ENCODE results near the gene TOM1.

TOM1 gene

GRCh38 chr22:35329114-35329847 lies 29.6 kb downstream of the TOM1 start:
- Histone ChIP-seq H3K4me3 (ENCODE audit: low read length) (no peak overlapping the region), H3K4me1 (ENCODE audit: control insufficient read depth, insufficient read depth, low read length) (peaks cover 5% of the 10 kb centered on the region), H3K9me3 (ENCODE audit: control insufficient read depth, low read length) (no peaks in the 10 kb centered on the region), H3K9ac (ENCODE audit: low read length) (no peak overlapping the region), H3K36me3 (ENCODE audit: control insufficient read depth, insufficient read depth, low read length) (peaks cover 7% of the 10 kb centered on the region), H3K27me3 (ENCODE audit: control insufficient read depth, insufficient read depth, low read length) (no peaks in the 10 kb centered on the region)

DNA sequence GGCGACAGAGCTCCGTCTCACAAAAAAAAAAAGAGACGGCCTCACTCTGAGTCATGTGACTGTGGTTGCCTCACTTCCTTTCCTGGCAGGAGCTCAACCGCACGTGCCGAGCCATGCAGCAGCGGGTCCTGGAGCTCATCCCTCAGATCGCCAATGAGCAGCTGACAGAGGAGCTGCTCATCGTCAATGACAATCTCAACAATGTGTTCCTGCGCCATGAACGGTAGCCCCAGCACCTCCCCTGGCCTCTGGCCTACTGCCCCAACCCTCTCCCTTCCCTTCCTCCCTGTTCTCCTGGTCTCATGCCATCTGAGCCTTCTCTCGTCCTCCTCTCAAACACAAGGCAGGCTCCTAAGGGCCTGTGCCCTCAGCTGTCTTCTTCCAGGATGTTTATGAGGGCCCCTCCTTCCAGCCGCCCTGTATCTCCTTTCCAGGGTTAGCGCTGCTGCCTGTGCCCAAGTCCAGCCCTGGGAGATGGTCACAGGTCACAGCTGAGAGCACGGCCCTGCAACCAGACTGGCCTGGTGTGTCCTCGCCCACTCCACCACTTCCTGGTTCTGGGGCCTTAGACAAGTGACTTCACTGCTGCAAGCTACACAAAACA lies 30.7 kb downstream of the TOM1 start:
- Histone ChIP-seq H3K4me3 (ENCODE audit: low read length) (no peak overlapping the region), H3K36me3 (ENCODE audit: control insufficient read depth, insufficient read depth, low read length) (peaks cover 13% of the 10 kb centered on the region), H3K27me3 (ENCODE audit: control insufficient read depth, insufficient read depth, low read length) (no peaks in the 10 kb centered on the region), H3K9me3 (ENCODE audit: control insufficient read depth, low read length) (no peaks in the 10 kb centered on the region), H3K9ac (ENCODE audit: low read length) (no peak overlapping the region), H3K4me1 (ENCODE audit: control insufficient read depth, insufficient read depth, low read length) (peaks cover 5% of the 10 kb centered on the region)

DNA sequence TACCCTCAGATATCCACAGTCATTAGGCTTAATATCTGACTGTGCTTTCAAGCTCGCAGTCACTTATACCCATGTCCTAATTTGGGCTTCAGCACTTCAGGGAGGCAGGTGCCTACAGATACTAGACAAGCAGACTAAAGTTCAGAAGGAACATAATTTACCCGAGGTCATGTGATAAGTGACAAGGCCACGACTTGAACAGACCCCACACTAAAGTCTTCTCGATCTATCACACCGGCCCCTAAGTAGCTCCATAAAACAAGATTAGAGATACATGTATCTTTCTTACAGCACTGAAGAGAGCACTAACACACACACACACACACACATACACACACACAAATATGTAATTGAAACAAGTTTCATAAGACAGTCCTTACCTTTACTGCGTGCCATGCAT lies 32.6 kb downstream of the TOM1 start:
- Histone ChIP-seq H3K4me3 (ENCODE audit: low read length) (no peak overlapping the region), H3K36me3 (ENCODE audit: control insufficient read depth, insufficient read depth, low read length) (peaks cover 10% of the 10 kb centered on the region), H3K27me3 (ENCODE audit: control insufficient read depth, insufficient read depth, low read length) (no peaks in the 10 kb centered on the region), H3K9me3 (ENCODE audit: control insufficient read depth, low read length) (no peaks in the 10 kb centered on the region), H3K9ac (ENCODE audit: low read length) (no peak overlapping the region), H3K4me1 (ENCODE audit: control insufficient read depth, insufficient read depth, low read length) (peaks cover 5% of the 10 kb centered on the region)

DNA sequence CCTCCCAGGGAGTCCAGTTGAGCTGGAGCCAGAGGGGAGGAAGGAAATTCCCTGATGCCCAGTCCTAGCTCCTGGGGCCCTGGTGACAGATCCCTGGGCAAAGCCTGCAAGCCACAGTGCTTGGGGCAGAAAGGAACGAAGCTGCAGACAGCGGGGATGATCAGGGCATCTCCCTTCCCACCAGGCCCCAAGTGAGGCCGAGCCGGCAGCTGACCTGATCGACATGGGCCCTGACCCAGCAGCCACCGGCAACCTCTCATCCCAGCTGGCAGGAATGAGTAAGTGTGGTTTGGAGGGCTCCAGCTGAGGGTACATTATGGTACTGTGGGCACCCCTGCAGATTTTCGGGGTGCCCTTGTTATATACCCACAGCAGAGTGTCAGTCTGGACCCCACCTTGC lies 33.5 kb downstream of the TOM1 start:
- H3K9ac ChIP-seq (ENCODE audit: low read length), result no peak overlapping the region
- H3K4me3 ChIP-seq (ENCODE audit: low read length), result no peak overlapping the region
- H3K4me1 ChIP-seq (ENCODE audit: control insufficient read depth, insufficient read depth, low read length), result peaks cover 5% of the 10 kb centered on the region
- H3K27me3 ChIP-seq (ENCODE audit: control insufficient read depth, insufficient read depth, low read length), result no peaks in the 10 kb centered on the region
- peaks cover 7% of the 10 kb centered on the region for H3K36me3 ChIP-seq (ENCODE audit: control insufficient read depth, insufficient read depth, low read length)
- H3K9me3 ChIP-seq (ENCODE audit: control insufficient read depth, low read length), result no peaks in the 10 kb centered on the region

DNA sequence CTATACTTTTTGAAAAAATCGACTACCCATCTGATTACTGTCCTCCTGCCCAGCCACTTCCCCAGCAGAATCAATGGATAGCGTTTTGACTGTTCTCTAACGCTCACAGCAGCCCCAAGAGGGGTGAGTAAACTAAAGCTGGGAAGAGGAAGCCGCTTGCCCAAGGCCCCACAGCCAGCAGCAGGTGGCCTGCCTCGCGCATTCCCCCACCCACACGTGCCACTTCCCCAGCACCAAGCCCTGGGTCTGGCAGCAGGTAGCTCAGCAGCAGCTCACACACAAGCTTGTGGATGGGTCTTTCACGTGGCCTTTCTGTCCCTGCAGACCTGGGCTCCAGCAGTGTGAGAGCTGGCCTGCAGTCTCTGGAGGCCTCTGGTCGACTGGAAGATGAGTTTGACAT lies 34.3 kb downstream of the TOM1 start:
- peaks cover 7% of the 10 kb centered on the region for H3K36me3 ChIP-seq (ENCODE audit: control insufficient read depth, insufficient read depth, low read length)
- H3K9me3 ChIP-seq (ENCODE audit: control insufficient read depth, low read length), result no peaks in the 10 kb centered on the region
- H3K4me1 ChIP-seq (ENCODE audit: control insufficient read depth, insufficient read depth, low read length), result peaks cover 5% of the 10 kb centered on the region
- H3K27me3 ChIP-seq (ENCODE audit: control insufficient read depth, insufficient read depth, low read length), result no peaks in the 10 kb centered on the region
- H3K4me3 ChIP-seq (ENCODE audit: low read length), result no peak overlapping the region
- no peak overlapping the region for H3K9ac ChIP-seq (ENCODE audit: low read length)

- Histone ChIP-seq H3K9ac (ENCODE audit: low read length) (no peak overlapping the region), H3K36me3 (ENCODE audit: control insufficient read depth, insufficient read depth, low read length) (peaks cover 7% of the 10 kb centered on the region), H3K27me3 (ENCODE audit: control insufficient read depth, insufficient read depth, low read length) (no peaks in the 10 kb centered on the region)
Measured at GRCh38 chr22:35335468-35335867, 35.8 kb downstream of the TOM1 start.

GRCh38 chr22:35335936-35336781 lies 36.5 kb downstream of the TOM1 start:
- no peaks in the 10 kb centered on the region for H3K4me1 ChIP-seq (ENCODE audit: control insufficient read depth, insufficient read depth, low read length)
- H3K9ac ChIP-seq (ENCODE audit: low read length), result no peak overlapping the region
- H3K9me3 ChIP-seq (ENCODE audit: control insufficient read depth, low read length), result no peaks in the 10 kb centered on the region
- H3K27me3 ChIP-seq (ENCODE audit: control insufficient read depth, insufficient read depth, low read length), result no peaks in the 10 kb centered on the region
- H3K36me3 ChIP-seq (ENCODE audit: control insufficient read depth, insufficient read depth, low read length), result peaks cover 7% of the 10 kb centered on the region
- H3K4me3 ChIP-seq (ENCODE audit: low read length), result no peak overlapping the region

More at GRCh38 chr22:35335468-35335867, 35.8 kb downstream of the TOM1 start:
- H3K4me3 ChIP-seq (ENCODE audit: low read length), result no peak overlapping the region
- peaks cover 1% of the 10 kb centered on the region for H3K4me1 ChIP-seq (ENCODE audit: control insufficient read depth, insufficient read depth, low read length)
- H3K9me3 ChIP-seq (ENCODE audit: control insufficient read depth, low read length), result no peaks in the 10 kb centered on the region

GRCh38 chr22:35337932-35338331 lies 38.2 kb downstream of the TOM1 start:
- H3K4me1 ChIP-seq (ENCODE audit: control insufficient read depth, insufficient read depth, low read length), result no peaks in the 10 kb centered on the region
- peaks cover 7% of the 10 kb centered on the region for H3K36me3 ChIP-seq (ENCODE audit: control insufficient read depth, insufficient read depth, low read length)
- no peaks in the 10 kb centered on the region for H3K9me3 ChIP-seq (ENCODE audit: control insufficient read depth, low read length)
- H3K27me3 ChIP-seq (ENCODE audit: control insufficient read depth, insufficient read depth, low read length), result no peaks in the 10 kb centered on the region
- H3K9ac ChIP-seq (ENCODE audit: low read length), result no peak overlapping the region
- no peak overlapping the region for H3K4me3 ChIP-seq (ENCODE audit: low read length)

DNA sequence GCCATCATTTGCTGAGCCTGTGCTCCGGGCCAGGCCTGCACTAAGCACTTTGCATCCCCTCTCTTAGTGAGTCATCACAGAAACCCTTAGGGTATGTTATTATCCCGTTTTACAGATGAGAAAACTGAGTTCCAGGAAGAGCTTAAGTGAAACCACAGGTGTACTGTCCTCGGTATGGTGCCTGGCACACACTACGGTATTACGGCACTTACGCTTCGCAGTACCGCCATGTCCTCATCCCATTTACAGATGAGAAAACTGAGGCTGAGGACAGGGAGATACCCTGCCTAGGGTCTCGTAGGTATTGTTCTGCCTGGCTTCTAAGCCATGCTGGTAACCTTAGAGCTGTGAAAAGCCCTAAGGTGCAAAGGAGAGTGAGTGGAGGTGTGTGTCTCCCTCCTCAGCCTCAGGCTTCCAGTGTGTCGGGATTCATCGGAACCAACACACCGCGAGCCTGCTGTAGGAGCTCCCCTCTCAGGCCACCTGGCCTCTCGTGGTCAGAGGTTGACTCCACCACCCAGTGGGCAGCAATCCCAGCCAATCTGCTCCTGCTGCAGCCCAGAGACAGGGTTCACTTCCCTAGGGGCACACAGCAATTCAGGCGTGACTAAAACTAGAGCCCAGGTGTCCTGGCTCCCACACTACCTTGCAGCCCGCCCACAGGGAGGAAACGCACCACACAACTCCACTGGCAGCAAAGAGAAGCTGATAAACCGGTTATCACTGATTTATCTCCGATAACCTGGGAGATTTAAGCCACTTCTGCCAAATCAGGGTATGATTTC lies 41.6 kb downstream of the TOM1 start:
- Histone ChIP-seq H3K4me3 (ENCODE audit: low read length) (no peak overlapping the region), H3K4me1 (ENCODE audit: control insufficient read depth, insufficient read depth, low read length) (no peaks in the 10 kb centered on the region), H3K27me3 (ENCODE audit: control insufficient read depth, insufficient read depth, low read length) (no peaks in the 10 kb centered on the region), H3K36me3 (ENCODE audit: control insufficient read depth, insufficient read depth, low read length) (no peaks in the 10 kb centered on the region), H3K9me3 (ENCODE audit: control insufficient read depth, low read length) (no peaks in the 10 kb centered on the region), H3K9ac (ENCODE audit: low read length) (no peak overlapping the region)

DNA sequence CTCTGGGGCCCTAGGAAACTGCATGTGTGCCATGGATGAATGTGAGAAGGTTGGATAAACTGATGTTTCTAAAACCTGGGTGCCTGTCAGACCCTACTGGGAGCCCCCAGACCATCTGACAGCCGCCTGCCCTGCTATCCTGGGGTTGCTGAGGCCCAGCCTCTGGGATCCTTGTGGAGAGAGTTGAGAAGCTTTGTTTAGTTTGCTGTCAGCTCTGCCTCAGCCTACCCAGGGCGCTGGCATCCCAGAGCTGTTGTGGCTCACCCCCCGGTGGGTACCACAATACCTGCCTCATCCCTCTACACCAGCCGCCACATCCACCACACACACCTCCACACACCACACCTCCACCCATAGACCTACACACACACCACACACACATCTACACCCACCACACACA lies 42.7 kb downstream of the TOM1 start:
- H3K27me3 ChIP-seq (ENCODE audit: control insufficient read depth, insufficient read depth, low read length), result no peaks in the 10 kb centered on the region
- H3K4me1 ChIP-seq (ENCODE audit: control insufficient read depth, insufficient read depth, low read length), result no peaks in the 10 kb centered on the region
- no peaks in the 10 kb centered on the region for H3K9me3 ChIP-seq (ENCODE audit: control insufficient read depth, low read length)
- H3K9ac ChIP-seq (ENCODE audit: low read length), result no peak overlapping the region
- H3K36me3 ChIP-seq (ENCODE audit: control insufficient read depth, insufficient read depth, low read length), result no peaks in the 10 kb centered on the region
- H3K4me3 ChIP-seq (ENCODE audit: low read length), result no peak overlapping the region

GRCh38 chr22:35343664-35344550 lies 44.2 kb downstream of the TOM1 start:
- no peaks in the 10 kb centered on the region for H3K9me3 ChIP-seq (ENCODE audit: control insufficient read depth, low read length)
- no peaks in the 10 kb centered on the region for H3K36me3 ChIP-seq (ENCODE audit: control insufficient read depth, insufficient read depth, low read length)
- H3K27me3 ChIP-seq (ENCODE audit: control insufficient read depth, insufficient read depth, low read length), result no peaks in the 10 kb centered on the region
- no peak overlapping the region for H3K4me3 ChIP-seq (ENCODE audit: low read length)
- H3K4me1 ChIP-seq (ENCODE audit: control insufficient read depth, insufficient read depth, low read length), result no peaks in the 10 kb centered on the region
- no peak overlapping the region for H3K9ac ChIP-seq (ENCODE audit: low read length)
